ENCODE results near the gene SNTB2.

SNTB2 gene

GRCh38 chr16:69321080-69321479 is 134.1 kb downstream of the SNTB2 start:
- DNase-seq: no peak

GRCh38 chr16:69322343-69322742 is 135.4 kb downstream of the SNTB2 start:
- peak in 1 of 2 experiments; percentile 1 for DNase-seq

- DNase-seq: no peak
Observed at GRCh38 chr16:69323415-69323814, 136.5 kb downstream of the SNTB2 start.

GRCh38 chr16:69324013-69324531 is 137.1 kb downstream of the SNTB2 start:
- no peak for DNase-seq

- peak in 1 of 2 experiments; percentile 2 for DNase-seq
Observed at GRCh38 chr16:69324585-69325253, 137.8 kb downstream of the SNTB2 start.

GRCh38 chr16:69325784-69326171 is 138.8 kb downstream of the SNTB2 start:
- DNase-seq: peak in 1 of 2 experiments; percentile 2

GRCh38 chr16:69326172-69326873 is 139.4 kb downstream of the SNTB2 start:
- peak in 1 of 2 experiments; percentile 3 for DNase-seq

- DNase-seq: peak in 1 of 2 experiments; percentile 4
Observed at GRCh38 chr16:69327585-69328310, 140.8 kb downstream of the SNTB2 start.

GRCh38 chr16:69328854-69329316 is 141.9 kb downstream of the SNTB2 start:
- peak in 1 of 2 experiments; percentile 25 for DNase-seq

- DNase-seq: peak; percentile 46 to 52
Observed at GRCh38 chr16:69329369-69330285, 142.7 kb downstream of the SNTB2 start.

GRCh38 chr16:69330286-69331109 is 143.5 kb downstream of the SNTB2 start, which contains the start of gene PDF:
Gene PDF (minus strand): TSS chr16:69330588. CDS start chr16:69330570, 18 bp downstream.
- peak; percentile 86 to 91 for DNase-seq

GRCh38 chr16:69334696-69335095 is 147.7 kb downstream of the SNTB2 start:
- DNase-seq: no peak

- no peak for DNase-seq
Observed at GRCh38 chr16:69338557-69339288, 151.8 kb downstream of the SNTB2 start.

GRCh38 chr16:69339289-69340094 is 152.5 kb downstream of the SNTB2 start, which contains the start of the genes COG8 and NIP7:
Gene COG8 (minus strand): TSS chr16:69339564. CDS start chr16:69339552, 12 bp downstream.
Gene NIP7 (plus strand): TSS chr16:69339772. CDS start chr16:69339830, 58 bp downstream.
- DNase-seq: peak; percentile 92 to 95

GRCh38 chr16:69340095-69340644 is 153.2 kb downstream of the SNTB2 start:
- DNase-seq: peak; percentile 36 to 53

GRCh38 chr16:69344171-69344570 is 157.2 kb downstream of the SNTB2 start:
- DNase-seq: no peak

- DNase-seq: no peak
Observed at GRCh38 chr16:69345923-69346322, 159.0 kb downstream of the SNTB2 start.

- no peak for DNase-seq
Observed at GRCh38 chr16:69346683-69347082, 159.7 kb downstream of the SNTB2 start.

GRCh38 chr16:69348222-69348621 is 161.3 kb downstream of the SNTB2 start:
- DNase-seq: no peak

Data from activated CD4-positive, alpha-beta T cell treated with anti-CD3 and anti-CD28 coated beads, Interleukin-2, amount 50 U/mL, for 48 hours (primary cell).